ENCODE data around the gene MPZL3.

DNA sequence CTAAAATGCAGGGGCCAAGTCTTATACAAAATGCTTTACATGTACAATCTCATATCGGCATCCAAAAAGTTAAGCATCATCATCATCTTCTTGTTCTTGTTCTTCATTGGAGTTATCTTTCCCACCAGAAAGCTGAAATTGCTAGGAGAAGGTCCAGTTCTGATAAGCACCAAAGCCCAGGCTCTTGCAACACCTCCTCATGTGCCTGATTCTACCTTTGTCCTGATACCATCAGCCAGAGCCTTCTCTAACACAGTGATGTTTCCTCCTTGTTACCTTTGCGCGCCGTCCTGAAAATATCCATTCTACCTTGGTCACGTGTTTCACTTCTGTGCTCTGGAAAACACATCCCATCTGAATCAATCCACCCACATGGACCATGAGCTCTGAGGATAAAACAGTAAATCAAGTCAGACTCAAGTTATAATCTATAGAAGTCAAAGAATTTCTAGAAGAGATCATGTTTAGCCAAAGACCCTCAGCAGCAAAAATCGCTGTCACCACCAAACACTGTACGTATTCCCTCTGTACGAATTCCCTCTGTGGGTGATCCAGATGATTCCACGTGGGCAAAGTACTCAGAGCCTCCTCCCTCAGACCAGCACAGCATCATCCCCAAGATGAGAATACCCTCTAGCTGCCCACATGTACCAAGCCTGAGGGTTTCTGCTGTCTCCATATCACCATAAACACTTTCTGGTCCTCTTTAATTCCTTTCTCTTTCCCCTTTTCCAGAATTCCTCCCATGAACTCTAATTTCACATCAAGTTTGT lies 46.4 kb downstream of the MPZL3 start:
- no peak for TF ChIP-seq CTCF (conservative IDR thresholded peaks at IDR 0.05; ENCODE audit: low read depth in 2 of 2)
- no peak for TF ChIP-seq EZH2 (IDR thresholded peaks at IDR 0.05; ENCODE audit: low read depth, unreplicated experiment)
- no peak for TF ChIP-seq EZH2phosphoT487 (IDR thresholded peaks at IDR 0.05; ENCODE audit: unreplicated experiment)
- TF ChIP-seq, protein P1, sequence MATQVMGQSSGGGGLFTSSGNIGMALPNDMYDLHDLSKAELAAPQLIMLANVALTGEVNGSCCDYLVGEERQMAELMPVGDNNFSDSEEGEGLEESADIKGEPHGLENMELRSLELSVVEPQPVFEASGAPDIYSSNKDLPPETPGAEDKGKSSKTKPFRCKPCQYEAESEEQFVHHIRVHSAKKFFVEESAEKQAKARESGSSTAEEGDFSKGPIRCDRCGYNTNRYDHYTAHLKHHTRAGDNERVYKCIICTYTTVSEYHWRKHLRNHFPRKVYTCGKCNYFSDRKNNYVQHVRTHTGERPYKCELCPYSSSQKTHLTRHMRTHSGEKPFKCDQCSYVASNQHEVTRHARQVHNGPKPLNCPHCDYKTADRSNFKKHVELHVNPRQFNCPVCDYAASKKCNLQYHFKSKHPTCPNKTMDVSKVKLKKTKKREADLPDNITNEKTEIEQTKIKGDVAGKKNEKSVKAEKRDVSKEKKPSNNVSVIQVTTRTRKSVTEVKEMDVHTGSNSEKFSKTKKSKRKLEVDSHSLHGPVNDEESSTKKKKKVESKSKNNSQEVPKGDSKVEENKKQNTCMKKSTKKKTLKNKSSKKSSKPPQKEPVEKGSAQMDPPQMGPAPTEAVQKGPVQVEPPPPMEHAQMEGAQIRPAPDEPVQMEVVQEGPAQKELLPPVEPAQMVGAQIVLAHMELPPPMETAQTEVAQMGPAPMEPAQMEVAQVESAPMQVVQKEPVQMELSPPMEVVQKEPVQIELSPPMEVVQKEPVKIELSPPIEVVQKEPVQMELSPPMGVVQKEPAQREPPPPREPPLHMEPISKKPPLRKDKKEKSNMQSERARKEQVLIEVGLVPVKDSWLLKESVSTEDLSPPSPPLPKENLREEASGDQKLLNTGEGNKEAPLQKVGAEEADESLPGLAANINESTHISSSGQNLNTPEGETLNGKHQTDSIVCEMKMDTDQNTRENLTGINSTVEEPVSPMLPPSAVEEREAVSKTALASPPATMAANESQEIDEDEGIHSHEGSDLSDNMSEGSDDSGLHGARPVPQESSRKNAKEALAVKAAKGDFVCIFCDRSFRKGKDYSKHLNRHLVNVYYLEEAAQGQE (IDR thresholded peaks at IDR 0.05; ENCODE audit: unreplicated experiment) = no peak
- TF ChIP-seq ZNF462 (CRISPR knock-in tag; IDR thresholded peaks at IDR 0.05) = no peak

All from GM23338 (cell line).